ENCODE measurements around the gene GREM1.

GREM1 gene

DNA sequence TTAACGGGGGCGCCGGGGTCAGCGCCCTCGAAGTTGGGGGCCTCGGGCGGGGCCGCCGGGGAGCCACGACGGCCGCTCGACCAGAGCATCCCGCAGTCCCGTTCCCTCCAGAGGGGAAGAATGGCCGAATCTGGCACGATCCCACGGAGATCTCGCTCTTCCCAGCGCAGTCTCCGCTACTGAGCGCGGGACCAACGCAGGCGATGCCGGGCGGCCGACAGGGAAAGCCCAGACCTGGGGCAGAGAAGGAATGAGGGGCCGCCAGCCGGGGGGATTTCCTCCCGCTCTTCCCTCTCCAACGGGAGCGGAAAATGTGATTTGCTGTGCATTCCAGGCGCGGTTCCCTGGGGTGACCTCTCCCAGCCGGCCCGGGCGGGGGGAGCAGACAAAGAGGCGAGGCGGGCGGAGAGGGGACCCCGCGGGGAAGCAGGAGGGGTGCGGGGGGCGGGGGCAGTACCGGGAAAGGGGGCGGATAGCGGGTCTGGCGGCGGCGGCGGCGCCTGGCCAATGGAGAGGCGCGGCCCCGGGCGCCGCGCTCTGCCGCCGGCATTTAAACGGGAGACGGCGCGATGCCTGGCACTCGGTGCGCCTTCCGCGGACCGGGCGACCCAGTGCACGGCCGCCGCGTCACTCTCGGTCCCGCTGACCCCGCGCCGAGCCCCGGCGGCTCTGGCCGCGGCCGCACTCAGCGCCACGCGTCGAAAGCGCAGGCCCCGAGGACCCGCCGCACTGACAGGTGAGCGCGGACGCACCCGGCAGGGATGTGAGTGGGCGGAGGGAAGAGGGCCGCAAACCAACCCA, at the start of gene GREM1:
Gene GREM1 (plus strand): TSS at position 579 of the 801 bp plus-strand sequence. CDS start 12,687 bp downstream, outside the sequence.
- no peak for DNase-seq

DNA sequence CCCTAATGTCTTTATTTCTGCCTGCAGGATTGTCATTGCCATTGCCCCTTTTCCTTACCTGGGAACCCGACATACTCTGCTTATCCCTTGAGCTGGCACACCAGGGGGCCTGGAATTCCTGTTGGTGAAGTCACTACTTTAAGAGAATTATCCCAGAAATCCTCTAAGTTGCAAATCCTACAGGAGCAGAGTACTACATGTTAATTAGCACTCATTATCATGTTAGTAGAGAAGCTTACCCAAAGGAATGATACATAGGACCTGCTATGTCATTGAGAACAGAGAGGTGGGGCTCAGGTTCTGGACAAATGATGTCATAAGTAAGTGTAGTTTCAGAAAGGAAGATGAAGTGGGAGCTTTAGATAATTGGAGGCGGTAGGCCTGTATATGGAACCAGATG, 48.9 kb upstream of the GREM1 start:
- no peak for DNase-seq

DNA sequence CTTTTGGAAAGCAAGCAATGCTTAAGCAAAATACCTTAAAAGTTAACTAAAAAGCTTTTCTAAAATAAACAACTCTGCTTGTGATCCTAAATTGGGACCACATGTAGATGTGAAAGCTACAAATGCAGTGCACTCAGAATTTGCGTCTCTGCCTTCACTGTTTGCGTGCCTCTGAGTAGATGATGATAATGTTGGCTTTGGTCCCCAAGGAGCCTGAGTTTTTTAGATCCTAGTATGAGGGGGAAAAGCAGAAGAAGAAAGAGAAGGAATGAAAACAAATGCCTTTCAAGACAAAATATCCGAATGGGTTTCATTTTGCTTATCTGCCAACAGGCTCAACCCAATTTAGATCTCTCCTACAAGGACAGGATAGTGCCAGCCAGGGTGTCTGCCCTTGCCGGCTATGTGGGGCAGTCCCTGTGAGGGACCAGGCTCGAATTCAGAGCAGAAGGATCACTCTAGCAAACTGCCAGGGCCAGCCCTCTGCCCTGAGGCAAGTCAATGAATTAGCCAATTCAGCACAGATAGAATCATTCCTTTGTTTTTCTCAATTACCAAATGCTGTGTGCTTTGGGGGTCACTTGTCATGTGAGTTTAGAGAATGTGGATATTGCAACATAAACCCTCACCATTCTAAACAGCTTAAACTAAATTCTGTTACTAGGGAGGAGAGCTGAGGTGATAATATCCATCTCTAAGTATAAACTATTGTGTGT, 47.8 kb upstream of the GREM1 start:
- no peak for DNase-seq

DNA sequence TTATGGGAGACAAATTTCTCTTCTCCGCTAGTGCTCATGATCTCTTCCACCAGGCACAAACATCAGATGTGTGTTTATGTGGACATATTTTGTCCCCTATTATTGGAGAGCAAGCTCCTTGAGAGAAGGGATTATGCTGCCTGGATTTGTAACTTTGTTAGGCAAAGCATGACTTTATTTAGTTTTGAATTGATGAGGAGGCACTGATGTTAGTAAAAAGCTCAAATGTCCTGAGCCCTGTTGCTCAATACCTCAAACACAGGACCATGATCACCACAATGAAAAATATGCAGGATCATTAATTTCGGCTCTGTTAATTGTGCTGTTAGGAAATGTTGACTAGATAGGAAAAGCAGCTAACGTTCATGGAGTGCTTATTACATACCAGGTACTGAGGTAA, 47.2 kb upstream of the GREM1 start:
- DNase-seq = no peak

DNA sequence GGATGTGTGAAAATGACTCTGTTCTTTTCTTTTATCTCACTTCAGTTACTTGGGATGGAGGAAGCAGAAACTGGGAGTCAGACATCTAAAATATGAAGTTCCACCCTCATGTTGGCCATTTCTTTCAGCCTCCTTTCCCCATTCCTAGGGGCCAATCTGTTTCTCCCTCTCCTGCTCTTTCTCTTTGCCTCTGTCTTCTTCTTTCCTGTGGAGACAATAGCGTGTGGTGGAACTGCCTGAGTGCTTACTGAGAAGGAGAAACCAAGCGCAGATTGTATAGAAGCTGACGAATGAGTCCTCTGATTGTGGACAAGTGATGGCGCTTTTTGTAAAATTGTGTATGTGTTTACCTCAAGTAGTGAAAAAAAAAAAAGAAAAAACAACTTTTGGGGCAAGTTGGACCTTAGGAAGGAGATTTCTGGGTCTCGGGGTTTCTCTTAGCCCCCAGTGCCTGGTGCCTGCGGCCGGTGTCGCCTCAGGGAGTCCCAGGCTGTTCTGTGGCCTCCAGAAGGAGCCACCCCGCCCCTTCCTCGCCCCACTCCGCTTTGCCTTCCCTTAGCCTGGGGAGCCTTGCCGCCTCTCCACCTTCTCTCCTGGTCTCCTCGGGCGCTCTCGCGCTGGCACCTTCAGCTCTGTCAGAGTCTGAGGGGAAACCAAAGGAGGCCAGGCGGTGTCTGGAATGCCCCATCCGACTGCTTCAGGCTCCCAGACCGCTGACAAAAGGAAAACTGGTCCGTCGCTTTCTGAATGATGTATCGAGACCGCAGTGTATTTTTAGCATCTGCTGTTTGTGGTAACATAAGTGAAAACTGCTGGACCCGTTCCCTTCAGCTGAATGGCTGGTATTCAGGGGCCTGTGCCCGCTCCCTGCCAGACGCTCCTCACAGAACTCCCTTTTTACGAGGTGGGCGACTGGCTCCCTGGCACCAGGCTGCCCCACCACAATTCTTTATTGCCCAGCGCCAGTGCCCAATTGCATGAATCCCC, 46.2 kb upstream of the GREM1 start:
- no peak for DNase-seq

DNA sequence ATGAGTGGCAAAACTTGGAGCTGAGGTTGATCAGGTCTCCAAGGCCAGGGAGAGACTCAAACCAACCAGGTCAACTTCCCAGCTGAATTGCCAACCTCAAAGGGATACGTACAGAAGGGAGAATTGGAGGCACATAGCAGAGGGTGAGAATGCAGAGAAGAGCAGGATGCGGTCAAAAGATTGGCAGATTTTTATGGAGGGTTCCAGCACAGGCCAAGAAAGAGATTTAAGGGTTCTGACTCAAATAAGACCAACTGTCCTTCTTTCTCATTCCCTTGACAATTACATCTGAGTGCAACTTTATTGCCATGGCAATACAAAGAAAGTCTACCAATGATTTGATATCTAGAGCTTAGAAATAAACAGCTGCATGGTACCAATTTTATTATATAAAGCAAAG, 43.1 kb upstream of the GREM1 start:
- no peak for DNase-seq

DNA sequence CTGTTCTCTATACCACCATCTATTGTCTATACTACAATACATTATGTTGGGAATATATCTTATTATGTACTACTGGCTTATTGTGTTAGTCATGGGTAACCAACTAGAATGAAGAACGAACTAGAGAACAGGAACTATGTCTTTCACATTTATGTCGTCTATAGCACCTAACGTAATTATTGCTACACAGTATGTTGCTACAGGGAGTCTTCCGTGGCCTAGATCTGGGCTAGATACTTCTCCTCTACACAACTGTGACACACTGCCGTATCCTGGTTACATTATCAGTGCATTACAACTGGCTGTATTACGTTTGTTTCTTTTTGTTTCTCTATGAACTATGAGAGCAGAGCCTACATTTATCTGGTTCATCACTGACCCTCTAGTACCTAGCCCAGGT, 42.3 kb upstream of the GREM1 start:
- DNase-seq = no peak

DNA sequence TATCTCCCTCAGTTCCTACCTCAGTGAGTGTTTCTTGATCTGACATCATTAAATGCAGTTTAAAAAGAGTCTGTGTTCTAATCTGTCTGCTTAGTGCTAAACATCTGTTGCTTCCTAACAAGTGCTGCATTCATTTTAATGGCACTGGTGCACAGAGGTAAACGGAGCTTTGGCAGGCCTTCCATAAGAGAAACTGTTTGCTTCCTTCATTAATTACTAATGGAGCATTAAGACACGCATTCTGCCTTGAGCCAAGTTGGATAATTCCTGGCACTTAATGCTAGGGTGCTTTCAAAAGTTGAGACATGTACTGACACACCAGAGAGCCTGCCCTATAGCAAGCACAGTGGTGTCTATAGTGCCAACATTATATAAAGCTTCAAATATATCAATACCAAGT, 41.6 kb upstream of the GREM1 start:
- no peak for DNase-seq

DNA sequence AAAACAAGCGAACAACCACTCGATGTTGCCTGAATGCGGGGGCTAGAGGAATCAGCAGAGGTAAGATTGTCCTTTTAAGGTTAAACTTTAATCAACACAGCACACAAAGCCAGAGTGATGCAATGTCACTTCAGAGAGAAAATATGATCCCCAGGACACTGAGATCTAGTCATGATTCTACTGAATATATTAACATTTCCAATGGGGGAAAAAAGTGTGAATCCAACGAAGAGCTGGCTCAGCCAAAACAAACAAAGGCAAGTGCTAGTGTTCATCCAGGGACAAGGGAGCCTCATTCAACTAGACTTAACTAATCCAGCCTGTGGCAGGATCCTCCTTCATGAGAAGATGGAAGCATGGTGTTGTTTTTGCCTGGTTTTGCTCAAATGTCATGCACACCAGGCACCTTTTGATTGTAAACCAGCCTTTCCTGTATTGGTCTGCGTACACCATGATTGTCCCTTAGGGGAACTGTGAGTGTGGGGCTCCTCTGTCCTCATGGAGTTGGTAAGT, 40.5 kb upstream of the GREM1 start:
- no peak for DNase-seq

DNA sequence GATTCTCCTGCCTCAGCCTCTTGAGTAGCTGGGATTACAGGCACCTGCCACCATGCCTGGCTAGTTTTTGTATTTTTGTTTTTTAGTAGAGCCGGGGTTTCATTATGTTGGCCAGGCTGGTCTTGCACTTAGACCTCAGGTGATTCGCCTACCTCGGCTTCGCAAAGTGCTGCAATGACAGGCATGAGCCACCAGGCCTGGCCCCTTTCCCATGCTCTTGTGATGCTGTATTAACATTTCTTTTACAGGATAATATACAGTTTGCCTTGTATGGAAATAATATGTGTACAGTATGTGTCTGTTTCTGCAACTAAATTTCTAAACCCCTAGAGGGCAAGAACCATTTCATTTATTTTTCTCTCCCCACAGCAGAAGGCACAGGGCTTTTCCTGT, 38.5 kb upstream of the GREM1 start:
- DNase-seq = no peak

DNA sequence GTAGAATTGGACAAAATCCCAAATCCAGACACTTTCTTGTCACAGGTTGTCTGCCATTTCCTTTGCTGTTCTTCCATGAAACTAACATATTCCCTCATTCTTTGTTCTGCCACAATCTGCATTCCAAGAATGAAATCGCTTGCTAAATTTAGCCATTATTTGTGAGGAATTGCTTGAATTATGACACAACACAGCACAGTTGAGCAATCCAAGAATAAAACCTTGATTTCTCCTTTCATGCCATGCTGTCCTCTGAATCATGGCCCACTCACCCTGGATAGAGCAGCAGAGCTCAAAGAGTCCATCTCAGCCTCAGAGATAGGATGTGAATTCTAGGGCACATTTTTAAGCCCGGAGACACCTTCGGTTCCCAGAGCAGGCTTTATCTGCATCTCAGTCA, 35.2 kb upstream of the GREM1 start:
- no peak for DNase-seq

DNA sequence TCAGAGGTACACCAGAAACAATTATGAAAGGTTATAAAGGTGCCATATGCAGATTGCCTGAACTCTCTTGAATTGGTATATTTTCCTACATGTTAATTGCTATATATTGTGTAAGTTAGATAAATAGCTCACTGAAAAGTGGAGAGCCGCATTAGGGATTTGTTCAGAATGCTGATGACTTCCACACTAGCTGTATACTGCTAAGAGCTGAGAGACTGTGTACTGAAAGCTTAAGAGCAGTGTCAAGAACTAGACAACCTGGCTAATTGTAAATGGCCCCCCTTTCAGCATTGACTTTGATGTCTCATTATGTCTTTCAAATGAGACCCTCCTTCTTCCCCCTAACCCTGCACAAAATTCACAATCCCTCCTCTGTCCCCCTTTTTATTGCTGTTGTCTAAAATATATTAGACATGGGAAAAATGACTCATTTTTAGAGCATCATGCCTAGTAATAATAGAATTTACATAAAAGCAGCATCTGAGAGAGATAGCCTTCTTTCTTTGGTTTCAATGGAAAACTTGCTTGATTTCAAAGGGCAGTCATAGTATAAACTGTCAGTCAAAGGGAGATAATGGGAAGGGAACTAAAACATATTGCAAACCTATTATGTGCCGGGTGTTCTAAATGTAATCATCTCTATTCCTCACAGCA, 34.7 kb upstream of the GREM1 start:
- DNase-seq = no peak

DNA sequence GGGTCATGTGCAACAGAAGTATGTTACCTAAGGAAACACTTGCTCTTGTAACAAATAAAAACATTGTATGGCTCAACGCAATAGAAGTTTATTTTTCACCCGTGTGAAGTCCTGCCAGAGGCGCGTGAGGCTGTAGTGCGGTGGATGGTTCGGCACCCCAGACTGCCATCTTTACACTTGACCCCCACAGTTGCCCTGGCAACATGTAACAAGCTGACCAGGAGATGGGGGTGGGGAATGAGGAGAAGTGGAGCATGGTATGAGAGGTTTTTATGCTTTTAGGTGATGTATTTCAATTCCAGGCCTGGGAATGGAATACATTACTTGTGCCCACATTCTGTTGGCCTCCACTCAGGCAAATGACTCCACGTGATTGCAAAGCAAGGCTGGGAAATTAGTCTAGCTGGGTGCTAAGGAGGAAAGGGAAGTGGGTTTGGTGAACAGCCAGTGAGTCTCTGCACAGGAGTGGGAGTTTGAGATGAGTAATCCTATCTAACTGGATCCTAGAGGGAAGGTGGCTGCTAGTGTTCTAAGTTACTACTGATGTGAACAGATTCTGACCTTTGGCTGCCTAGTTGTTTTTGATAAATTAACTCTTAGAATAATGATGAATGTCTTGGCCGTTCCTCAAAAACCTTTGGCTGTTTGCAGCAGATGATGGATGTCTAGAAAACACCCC, 33.8 kb upstream of the GREM1 start:
- DNase-seq = no peak

DNA sequence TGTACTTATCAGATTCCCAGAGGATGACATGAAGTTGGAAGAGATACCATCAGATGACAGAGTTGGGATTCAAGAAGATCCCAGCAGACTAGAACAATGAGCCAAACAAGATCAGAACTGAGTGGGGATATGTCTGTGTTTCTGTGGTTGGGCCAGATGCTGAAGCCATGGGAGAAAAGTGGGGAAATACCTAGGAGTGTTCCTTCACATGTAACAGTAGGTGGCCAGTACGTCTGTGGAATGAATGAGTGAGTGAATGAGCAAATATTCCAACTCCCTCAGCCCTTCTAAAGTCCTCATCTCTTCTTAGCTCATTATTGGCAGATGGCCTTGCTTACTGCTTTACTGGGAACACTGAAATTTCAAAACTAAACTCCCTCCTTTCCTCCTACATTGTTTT, 32.2 kb upstream of the GREM1 start:
- no peak for DNase-seq

DNA sequence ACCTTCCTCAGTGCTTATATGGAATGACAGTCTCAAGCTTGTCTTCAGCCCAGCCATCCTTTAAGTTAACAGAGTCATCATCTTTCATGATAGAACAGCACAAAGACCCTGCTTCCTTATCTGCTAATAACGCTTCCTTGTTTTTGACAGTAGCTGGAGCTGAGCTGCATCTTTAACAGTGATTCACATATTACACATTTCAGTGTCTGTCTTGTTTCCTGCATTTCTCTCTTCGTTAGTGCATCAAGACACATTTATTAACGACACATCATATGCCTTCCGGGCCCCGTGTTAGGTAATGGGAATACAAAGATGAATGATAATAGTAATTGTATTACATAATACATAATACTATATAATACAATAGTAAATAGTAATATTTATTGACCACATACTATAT, 30.2 kb upstream of the GREM1 start:
- no peak for DNase-seq

DNA sequence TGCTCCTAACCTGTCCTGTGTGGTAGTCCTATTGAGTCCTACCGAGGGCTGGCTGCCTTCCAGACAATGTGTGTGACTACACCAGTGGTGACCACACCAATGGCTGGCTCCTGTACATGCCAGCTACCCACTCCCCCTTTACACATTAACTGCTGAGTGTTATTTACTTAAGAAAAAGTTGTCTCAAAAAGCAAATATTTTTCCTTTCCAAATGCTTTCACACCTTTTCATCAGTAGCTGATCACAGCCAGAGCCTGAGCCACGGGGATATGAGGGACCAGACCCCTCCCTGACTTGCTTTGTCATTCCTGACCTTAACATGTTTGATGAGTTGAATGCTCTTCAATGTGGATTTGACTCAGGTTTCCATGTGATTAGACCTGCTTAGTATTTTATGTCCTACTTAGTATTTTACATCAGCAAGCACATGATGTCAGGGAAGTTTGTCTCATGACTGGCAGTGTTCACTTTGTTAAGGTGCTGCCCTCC, 29.6 kb upstream of the GREM1 start:
- DNase-seq = peak; percentile 14

DNA sequence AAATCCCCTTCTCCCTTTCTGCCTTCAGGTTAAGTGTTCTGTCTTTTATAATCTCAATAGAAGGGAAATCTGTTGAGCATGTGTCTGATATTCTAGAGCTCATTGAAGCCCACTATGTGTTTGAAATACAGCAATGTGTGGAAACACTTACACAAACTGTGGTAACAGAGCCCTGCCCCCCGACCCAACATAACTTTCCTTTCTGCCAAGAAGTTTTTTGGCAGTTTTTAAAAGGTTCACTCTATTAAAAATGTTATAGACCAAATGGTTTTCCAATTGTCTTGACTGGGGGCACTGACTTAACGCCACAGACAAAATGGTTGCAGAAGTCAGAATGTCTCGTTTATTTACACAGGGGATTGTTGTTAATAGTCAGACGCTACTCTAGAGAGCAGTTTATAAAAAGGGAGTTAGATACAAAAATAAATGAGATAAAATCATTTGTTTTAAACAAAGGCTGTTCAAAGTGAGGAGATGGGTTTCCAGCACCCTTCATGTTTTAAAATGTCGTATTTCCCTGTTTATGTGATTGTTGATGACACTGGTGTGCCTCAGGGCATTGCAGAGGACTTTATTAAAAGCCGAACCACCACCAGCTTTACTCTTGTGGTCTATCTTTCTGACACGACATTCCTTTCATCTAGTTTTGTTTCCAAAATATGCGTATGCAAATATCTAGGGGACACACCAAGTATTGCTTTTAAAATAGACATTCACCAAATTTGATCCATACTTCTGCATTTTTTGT, 26.7 kb upstream of the GREM1 start:
- no peak for DNase-seq

DNA sequence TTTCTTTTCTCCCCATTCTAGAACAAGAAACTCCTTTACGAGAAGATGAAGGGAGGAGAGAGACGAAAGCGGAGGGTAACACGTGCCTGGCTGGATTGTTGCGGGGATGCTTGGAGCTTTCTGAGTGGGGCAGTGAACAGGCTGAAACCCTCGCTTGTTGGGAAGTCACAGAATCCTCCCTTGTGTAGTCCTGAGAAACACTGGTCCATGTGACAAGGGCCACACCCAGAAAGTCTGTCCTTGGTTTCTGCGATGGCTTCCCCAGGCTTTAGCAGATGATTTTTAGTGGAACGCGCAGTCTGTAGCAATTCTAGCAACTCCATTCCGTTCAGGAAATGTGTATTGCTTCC, 26.1 kb upstream of the GREM1 start:
- no peak for DNase-seq

DNA sequence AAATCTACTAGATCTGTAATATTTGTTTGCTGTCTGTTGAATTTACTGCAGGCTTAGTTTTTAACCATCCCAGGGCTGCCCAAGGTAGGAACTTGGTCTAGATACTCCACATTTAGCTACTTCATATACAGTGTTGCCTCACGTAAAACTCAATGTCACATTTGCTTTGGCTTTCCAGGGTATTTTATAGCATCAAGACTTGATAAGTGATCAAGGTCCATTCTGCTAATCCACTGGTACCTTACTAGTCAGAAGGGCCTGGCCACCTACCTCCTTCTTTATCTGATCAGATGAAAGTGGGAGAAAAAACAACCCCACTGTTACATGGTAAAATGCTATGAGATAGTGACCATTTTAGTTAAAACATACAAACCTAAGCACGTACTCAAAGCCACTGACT, 25.5 kb upstream of the GREM1 start:
- no peak for DNase-seq

DNA sequence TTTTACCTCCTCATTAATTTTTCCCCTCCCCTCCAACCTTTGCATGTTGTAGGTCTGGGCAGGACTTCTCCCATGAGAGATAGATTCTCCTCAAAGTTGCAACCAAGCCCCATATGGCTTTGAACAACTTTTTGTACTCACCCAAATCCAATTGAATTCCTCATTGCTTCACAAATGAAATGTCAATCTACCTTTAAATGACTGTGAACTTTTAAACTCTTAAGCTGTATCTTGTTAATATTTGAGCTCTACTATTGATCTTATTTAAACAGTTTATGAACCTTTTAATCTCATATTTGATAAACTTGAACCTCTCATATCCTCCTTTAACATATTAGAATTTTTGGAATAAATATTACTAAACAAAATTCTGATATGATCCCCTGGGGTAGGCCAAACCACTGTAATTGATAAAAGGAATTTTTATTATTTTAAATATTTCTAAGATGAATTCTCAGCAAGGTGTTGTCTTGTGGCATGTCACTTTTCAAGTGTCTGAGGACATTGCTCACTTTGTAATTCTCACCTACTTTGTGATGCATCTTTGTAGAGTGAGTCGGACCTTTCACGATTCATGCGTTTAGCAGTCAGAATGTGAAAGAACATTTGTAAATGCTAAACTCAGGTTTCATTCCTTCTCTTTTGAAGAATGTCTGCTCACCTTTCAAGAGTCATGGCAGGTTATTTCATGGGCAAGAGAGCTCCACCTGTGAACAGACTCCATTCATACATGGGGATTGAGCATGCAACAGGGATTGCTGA, 23.4 kb upstream of the GREM1 start:
- no peak for DNase-seq
